GDM1 (cell line): ENCODE measurements around the gene A4GNT.

ENCODE experiments used
- DNase-seq: peaks from one replicate; lab custom pipeline; 2025; lab: John Stamatoyannopoulos, UW

Gene A4GNT

DNA sequence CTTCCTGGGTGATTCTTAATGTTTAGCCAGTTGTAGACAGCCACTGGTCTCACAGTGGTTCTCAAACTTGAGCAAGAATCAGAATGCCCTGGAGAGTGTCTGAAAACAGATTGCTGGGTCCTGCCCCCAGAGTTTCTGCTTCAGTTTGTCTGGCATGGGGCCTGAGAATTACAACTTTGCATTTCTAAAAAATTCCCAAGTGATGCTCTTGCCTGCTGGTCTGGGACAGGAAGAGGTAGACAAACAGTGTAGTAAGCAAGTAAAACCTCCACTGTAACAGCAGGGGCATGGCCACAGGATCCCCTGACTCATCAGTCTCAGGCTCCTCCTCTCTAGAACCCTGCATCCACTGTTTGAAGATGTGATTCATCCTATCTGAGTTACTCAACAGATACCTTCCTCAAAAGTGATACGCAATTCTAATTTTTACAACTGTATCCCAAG lies 53.3 kb downstream of the A4GNT start:
- DNase-seq = no peak

DNA sequence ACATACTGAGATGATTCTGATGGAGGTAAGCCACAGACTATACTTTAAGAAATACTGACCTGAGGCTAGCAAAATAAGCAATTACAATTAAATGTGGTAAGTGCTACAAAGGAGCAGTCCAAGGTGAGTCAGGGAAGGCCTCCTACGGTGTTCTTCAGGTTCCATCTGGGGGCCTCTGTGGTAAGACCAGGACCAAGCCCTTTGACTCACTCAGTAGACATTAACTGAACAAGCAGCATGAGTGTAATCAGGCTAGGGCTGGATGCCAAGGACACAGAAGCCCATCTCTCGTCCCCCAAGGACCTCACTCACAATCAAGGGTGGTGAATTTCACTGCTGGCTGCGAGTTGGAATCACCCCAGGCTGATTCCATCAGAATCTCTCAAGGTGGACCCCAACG lies 54.1 kb downstream of the A4GNT start:
- no peak for DNase-seq
